PFSK-1 (cell line): Measurements from ENCODE around the gene SERPINA10.

ENCODE experiments used
- POLR2AphosphoS5 ChIP-seq: IDR thresholded peaks from 2 replicates; pipeline ENCODE4 v1.6.1; 2012; ENCODE audit warnings: low read depth, mild to moderate bottlenecking, control low read depth, low read length, moderate library complexity
- REST ChIP-seq, 2 experiments: IDR thresholded peaks; 2 replicates each; pipeline versions ENCODE4 v1.6.1 to v1.8.0; 2011 to 2012; ENCODE audit warnings: low read depth in 2 of 2, low read length in 2 of 2, control low read depth in 1 of 2, inconsistent platforms in 1 of 2, mild to moderate bottlenecking in 1 of 2, moderate library complexity in 1 of 2; ENCODE audit not compliant: insufficient read depth in 1 of 2
- SIN3A ChIP-seq: IDR thresholded peaks from 2 replicates; pipeline ENCODE4 v1.6.1; 2012; ENCODE audit warnings: mild to moderate bottlenecking, low read length, moderate library complexity, borderline replicate concordance; ENCODE audit not compliant: insufficient read depth
- TAF1 ChIP-seq: IDR thresholded peaks from 2 replicates; pipeline ENCODE4 v1.6.1; 2012; ENCODE audit warnings: low read length, control low read depth, borderline replicate concordance; ENCODE audit not compliant: insufficient read depth

- TF ChIP-seq POLR2AphosphoS5 (no peak), REST (IDR thresholded peaks at IDR 0.05; ENCODE audit: insufficient read depth in 1 of 2, low read depth in 2 of 2, low read length in 2 of 2) (no peak), SIN3A (no peak), TAF1 (no peak)
Observed at GRCh38 chr14:94330432-94330831, 37.4 kb upstream of the SERPINA10 start.
